GF-D8 (cell line): ENCODE data around the gene ARFGEF2.
A peak's percentile ranks its signal among the peaks of the same experiment; 100 is the strongest.
"Not testable (repeated sequence)": the region's sequence is repeated elsewhere in the genome, so short reads cannot be mapped to it uniquely, and the experiment has no call there.

Source experiments
- DNase-seq: peaks from one replicate; lab custom pipeline; 2025; lab: John Stamatoyannopoulos, UW

The ARFGEF2 gene

DNA sequence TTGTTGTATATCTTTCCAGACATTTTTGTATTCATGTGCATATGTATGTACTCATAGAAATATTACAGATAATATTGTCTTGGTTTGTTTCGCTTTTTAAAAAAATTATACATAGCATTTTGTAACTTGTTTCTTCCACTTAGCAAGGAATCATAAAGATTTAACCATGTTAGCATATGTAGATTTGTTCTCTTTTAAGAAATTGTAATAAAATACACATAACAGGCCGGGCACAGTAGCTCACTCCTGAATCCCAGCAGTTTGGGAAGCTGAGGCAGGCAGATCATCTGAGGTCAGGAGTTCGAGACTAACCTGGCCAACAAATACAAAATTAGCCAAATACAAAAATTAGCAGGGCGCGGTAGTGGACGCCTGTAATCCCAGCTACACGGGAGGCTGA lies 80.2 kb downstream of the ARFGEF2 start:
- DNase-seq, result no peak

DNA sequence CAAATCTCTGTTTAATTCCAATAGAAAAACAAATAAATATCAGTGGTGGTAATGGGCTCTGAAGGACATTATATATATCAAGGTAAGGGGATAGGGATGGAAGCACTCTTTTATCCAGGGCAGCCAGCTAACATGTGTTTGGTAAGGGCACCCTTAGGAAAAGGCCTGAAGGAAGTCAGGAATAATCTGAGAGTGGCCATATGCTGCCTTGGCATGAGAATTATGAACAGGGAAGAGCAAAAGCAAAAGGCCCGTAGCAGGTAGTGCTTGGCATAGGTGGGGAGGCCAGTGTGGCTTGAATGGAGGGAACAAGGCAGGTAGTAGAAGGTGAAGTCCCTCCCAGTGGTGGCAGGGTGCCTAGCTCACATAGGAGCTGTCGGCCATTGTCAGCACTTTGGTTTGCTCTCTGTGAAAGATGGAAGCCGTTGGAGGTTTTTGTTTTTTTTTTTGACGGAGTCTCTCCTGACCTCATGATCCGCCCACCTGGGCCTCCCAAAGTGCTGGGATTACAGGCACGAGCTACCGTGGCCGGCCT lies 85.0 kb downstream of the ARFGEF2 start:
- DNase-seq, result no peak

DNA sequence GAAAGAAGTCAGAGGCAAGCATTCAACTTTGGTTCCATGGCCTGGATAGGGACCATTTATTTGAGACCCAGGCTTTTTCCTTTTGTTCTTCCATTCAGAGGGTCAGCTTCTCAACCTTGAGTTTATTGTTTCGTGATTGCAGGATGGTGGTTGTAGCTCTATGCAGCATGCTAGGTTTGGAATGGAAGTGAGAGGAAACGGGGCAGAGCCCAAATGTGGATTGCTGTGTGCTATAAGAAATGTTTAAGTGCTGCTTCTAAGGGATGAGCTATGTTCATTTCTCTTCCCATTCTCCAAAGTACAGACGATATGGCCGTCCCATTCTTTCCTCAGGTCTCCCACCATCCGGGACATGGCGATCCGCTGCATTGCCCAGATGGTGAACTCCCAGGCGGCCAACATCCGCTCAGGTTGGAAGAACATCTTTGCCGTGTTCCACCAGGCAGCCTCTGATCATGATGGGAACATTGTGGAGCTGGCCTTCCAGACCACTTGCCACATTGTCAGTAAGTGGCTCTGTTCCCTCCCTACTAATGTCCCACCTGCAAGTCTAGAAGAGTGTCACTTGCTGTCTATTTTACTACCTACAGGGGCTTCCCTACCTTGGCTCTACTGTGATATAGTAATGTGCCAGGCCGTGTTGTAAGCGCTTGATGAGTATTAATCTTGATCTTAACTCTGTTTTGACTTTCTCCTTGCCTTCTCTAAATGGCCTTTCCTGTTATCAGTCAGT lies 88.6 kb downstream of the ARFGEF2 start:
- DNase-seq, result no peak

DNA sequence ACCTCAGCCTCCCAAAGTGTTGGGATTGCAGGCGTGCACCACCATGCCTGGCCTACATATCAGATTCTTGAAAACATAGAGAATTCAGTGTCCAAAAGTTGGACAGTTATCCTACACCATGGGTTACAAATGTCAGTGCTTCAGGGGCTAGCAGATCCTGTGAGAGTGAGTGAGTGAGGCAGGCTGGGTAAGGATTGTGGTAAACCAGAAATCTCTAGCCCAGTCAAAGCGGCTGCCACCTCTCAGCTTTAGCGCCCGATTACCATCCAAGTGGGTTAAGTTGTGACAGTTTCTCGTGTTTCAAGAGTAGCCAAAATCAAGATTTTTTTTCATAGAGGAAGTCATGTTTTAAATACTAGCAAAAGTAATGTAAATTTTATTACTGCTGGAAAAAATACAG lies 102.7 kb downstream of the ARFGEF2 start:
- DNase-seq, result no peak

DNA sequence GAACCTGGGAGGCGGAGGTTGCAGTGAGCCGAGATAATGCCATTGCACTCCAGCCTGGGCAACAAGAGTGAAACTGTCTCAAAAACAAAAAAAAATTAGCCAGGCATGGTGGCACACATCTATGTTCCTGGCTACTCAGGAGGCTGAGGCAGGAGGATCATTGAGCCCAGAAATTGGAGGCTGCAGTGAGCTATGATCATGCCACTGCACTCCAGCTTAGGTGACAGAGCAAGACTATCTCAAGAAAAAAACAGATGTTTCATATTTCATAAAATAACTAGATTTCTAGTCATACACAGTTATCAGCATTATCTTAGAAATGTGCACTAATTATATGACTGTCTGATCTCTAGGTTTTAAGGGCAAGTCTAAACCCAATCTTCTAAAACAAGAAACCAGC lies 106.7 kb downstream of the ARFGEF2 start:
- not testable (repeated sequence) for DNase-seq

DNA sequence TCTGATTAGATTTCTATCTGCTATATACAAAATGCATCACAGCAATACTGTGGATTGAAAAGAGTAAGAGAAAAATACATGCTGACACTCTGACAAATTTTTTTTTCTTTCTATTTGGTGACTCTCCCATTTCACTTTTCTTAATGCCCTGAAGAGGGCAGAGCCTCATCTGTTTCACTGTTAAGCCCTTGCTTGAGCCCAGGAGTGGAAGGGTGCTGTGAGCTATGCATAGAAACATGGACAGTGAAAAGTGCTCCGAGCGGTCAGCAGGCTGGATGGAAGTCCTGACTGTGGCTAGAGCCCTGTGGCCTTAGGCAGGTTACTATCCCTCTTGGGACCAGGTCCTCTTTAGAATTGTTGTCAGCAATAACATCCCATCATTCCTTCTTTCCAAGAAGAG lies 107.2 kb downstream of the ARFGEF2 start:
- no peak for DNase-seq

DNA sequence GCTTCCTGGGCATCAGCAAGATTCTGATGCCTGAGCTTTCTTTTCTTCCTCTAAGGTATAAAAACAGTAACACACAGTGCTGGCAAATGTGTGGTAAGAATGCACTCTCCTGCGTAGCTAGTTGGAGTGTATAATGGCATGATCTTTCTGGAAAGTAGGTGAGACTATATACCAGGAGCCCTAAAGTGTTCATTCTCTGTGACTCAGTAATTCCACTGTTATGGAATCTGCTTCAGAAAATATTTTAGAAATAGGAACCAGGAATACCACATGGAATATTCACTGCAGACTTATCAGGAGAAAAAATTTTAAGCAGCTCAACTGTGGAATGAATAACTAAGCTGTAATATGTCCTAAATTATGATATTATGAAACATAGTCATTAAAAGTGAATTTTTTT lies 107.7 kb downstream of the ARFGEF2 start:
- DNase-seq, result no peak

DNA sequence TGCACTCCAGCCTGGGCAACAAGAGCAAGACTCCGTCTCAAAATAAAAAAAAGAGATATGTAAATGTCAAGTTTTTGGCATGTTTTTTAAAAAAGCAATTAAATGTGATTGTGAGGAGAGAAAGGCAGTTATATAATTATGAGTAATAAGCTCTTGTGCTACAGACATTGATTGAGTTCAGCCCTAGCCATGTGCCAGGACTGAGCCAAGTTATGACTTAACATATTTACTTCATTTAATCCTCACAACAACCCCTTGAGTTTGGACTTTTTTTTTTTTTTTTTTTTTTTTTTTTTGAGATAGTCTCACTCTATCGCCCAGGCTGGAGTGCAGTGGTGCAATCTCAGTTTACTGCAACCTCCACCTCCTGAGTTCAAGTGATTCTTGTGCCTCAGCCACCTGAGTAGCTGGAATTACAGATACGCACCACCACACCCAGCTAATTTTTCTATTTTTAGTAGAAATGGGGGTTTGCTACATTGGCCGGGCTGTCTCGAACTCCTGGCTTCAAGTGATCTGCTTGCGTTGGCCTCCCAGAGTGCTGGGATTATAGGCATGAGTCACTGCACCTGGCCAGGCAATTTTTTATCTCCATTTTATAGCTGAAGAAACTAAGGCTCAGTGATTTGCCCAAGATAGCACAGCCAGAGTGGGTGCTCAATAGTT lies 109.6 kb downstream of the ARFGEF2 start:
- DNase-seq, result no peak

DNA sequence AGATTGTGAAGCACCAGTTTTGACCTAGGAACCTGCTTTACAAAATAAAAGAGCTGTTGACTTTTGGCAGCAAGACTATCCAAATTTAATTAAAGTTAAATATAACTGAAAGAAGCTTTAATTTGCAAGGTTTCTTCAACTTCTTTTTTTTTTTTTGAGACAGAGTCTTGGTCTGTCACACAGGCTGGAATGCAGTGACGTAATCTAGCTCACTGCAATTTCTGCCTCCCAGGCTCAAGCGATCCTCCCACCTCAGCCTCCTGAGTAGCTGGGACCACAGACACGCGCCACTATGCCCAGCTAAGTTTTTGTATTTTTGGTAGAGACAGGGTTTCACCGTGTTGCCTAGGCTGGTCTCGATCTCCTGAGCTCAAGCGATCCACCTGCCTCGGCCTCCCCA lies 110.9 kb downstream of the ARFGEF2 start:
- no peak for DNase-seq

DNA sequence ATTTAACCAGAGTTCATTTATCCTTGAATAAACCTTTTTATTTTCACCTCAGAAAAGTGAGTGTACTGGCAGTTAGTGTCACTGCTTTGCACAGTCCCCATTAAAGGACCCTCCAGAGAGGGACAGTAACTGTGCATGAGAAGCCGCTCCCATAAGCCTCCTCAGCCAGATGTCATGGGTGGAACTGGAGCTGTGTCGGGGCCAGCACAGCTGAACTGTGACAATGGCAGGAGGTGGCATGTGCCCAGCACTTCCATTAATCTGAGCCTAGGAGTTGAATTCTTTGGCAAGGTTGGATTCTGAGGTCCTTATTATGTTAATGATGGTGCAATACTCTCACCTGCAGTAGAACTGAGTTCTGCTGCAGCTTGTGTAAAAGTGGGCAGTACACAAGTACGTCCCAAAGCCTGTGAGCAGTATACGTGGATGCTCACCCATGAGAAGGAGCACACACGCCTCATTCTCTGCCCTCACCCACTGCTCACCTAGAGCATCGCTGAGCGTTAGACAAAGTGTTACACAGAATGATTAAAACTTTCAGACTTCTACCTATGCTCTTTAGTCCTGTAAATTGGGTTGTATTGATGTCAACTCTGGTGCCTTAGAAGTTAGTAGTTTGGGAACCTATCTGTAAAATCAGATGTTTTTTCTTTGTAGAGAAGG lies 112.7 kb downstream of the ARFGEF2 start:
- no peak for DNase-seq

DNA sequence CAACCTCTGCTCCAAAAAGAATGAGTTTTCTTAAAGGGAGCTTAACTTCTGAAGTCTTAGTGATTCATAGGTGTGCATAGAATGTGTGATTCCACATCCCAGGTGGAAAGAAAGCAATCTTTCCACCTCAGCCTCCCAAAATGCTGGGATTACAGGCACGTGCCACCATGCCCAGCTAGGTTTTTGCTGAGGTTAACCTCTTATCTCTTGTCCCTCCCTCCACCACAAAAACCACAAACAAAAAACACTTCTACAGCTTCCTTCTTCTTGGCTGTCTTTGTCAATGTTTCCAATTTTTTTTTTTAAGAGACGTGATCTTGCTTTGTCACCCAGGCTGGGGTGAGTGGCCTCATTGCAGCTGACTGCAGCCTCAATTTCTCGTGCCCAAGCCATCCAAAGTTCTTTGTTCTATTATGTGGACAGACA lies 116.5 kb downstream of the ARFGEF2 start:
- peak; percentile 93 for DNase-seq

DNA sequence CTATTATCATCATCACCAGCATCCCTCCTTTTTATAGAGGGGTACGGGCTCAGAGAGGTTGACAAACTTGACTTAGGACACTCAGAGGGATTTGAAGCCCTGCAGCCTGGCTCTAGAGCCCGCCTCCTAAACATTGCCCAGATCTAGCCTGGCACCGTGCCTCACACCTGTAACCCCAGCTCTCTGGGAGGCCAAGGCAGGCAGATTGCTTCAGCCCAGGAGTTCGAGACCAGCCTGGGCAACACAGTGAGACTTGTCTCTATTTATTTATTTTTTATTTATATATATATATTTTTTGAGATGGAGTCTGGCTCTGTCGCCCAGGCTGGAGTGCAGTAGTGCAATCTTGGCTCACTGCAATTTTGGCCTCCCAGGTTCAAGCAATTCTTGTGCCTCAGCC lies 118.3 kb downstream of the ARFGEF2 start:
- no peak for DNase-seq

DNA sequence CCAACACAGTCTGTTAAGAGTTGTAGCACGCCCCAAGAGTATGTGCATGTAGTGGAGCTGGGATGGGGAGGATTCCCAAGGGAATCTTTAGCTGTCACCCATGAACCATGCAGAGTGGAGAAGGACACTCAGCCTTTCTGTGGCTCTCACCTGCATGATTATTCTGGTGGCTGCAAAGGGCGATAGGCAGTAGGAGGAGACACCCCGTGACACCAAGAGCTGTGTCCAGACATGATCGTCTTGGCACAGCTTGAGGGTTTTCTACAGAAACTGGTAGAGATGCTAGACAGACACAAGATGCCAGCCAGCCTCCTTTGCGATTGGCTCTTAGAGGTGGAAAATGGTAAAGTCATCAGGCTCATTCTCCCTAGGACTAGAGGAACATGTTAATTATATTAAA lies 121.5 kb downstream of the ARFGEF2 start:
- no peak for DNase-seq

DNA sequence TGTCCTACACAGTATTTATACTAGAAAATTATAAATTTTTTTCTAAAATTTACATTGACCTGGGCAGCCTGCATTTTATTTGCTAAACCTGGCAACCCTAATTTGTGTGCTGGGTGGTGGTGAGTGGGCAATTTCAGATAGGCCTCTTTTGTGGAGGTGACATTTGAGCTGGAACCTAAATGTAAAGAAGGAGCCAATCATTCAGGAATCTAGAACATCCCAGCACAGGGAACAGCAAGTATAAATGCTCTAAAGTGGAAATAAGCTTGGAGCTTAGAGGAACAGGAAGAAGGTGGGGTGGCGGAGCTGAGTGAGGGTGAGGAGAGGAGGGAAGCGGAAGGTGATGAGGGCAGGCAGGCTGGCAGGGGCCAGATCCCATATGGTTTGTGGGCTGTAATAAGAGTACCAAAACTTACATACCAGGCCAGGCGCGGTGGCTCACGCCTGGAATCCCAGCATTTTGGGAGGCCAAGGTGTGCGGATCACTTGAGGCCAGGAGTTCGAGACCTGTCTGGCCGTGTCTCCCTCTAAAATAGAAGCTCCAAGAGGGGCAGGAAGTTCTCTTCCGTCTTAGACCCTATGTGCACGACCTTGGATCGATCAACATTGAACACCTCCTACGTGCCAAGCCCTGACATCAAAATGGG lies 124.1 kb downstream of the ARFGEF2 start:
- DNase-seq, result peak; percentile 36

DNA sequence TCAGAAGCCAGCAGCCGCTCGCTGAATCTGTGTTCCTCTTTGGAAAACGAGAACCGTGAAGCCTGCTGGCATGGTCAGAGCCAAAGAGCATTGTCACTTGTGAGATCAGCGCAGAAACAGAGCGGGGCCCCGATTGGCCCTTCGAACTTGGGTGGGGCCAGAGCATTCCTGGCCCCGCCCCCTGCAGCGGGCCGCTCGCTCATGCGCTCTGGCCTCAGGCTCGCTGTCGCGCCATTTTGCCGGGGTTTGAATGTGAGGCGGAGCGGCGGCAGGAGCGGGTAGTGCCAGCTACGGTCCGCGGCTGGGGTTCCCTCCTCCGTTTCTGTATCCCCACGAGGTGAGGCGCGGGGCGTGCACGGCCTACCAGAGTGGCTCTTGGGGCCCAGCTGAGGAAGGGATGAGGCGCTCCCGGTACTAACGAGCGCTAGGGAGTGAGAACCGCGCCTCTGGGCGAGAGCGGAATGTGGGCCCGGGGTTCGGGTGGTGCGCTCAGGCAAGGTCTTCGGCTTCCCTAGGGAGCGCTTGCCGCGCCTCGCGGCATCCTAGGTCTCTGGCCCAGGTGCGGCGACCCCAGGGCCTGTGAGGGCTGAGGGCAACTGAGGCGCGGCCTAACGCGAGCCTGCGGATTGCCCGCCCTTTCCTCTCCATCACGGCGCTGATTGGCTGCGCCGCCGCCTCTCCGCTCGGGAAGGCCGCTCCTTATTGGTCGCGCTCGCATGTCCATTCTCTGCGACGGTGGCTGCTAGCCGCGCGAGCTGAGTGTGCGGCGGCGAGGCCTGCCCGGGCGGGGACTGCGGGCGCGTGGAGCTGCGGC lies 124.8 kb downstream of the ARFGEF2 start, which contains the start of gene CSE1L:
TSS of gene CSE1L (plus strand) at position 226 of the 814 bp plus-strand sequence. CDS start 12,152 bp downstream, outside the sequence.
- DNase-seq, result peak; percentile 83

DNA sequence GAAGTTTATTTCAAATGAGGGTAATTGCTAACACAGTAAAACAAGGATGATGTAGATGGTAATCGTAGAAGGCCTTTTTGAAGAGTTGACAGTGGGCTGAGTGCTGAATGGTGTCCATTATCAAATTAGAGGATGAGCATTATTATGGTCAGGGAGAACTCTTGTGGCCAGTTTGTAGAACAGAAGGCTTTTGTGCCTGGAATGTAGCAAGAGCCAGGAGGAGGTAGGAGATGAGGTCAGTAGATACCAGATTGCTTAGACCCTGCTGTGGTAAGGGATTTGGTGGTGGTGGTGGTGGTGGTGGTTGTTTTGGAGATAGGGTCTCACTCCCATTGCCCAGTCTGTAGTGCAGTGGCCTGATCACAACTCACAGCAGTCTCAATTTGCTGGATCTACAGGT lies 130.8 kb downstream of the ARFGEF2 start:
- DNase-seq, result no peak

DNA sequence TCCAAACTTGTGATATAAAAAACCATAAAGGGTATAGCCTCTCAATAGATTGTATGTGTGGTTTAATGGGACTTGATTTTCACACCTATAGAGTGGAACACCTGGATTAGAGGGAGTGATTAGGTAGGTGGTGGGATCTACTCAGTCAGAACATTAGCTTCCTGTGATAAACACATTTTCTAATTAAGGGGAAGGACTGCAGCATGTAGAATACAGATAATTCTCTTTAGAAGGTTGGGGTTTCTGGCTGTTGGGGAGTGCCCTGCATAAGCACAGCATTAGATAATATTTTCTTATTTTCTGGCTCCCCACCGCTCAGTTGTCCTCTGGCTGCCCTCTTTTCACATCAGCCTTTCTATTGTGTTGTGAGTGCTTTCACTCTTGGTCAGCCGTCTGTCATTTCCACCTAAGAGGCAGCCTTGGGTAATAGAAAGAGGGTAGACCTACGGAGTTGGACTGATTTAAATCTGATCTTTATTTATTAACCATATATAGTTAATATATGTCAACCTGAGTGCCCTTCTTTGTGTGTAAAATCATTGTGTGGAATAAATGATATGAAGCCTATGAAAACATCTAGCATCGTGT lies 132.6 kb downstream of the ARFGEF2 start:
- DNase-seq, result no peak

DNA sequence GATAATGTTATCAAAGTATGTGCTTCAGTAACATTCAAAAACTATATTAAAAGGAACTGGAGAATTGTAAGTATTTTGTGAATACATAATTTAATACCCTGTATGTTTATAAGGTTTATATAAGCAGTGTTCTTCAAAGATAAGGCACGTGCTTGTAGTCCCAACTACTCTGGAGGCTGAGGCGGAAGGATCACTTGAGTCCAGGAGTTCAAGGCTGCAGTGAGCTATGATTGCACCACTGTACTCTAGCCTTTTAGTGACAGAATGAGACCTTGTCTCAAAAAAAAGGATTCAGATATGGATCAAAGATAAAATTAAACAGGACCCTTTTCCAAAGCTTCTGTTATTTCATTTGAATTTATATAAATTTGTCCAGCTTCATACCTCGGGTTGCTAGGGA lies 141.8 kb downstream of the ARFGEF2 start:
- DNase-seq, result no peak

DNA sequence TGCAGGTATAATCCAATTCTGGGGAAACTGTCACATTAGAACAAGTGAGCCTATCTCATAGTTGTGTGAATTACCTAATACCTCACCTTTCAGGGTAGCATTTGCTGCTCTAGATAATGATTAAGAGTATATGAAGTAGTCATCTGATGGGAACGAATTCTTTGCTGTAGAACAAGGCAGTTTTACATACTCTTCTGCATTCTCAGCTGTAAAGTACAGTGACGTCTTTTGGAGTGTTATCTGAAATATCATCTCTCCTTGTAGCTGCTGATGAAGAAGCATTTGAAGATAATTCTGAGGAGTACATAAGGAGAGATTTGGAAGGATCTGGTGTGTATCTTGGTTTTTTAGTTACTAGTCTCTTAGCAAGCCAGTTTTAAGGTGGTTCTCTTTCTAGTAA lies 153.0 kb downstream of the ARFGEF2 start:
- DNase-seq, result no peak

DNA sequence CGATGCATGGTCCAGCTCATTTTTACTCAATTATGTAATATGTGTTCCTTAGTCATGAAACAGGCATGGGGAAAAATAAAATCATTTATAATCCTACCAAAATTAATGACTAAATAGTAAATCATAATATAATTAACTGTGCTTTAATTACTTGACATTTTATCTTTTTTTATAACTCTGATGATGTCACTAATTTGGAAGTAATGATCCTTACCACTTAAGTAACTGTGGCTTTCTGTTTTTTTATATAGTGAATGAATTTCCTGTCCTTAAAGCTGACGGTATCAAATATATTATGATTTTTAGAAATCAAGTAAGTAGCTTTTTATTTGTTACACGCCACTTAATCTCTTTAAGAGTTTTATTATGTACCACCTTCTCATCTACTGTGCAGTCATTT lies 156.8 kb downstream of the ARFGEF2 start:
- DNase-seq, result no peak

DNA sequence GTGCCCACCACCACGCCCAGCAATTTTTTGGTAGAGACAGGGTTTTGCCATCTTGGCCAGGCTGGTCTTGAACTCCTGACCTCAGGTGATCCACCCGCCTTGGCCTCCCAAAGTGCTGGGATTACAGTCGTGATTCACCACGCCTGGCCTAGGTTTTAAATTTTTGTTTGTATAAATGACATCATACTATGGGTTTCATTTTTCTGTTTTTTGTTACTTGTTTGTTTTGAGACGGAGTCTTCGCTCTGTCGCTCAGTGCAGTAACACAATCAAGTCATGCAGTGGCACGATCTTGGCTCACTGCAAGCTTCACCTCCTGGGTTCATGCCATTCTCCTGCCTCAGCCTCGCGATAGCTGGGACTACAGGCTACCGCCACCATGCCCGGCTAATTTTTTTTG lies 160.8 kb downstream of the ARFGEF2 start:
- DNase-seq, result not testable (repeated sequence)
